ENCODE measurements around the gene KCNJ15.

KCNJ15 gene

GRCh38 chr21:38311765-38312164 is 55.0 kb downstream of the KCNJ15 start:
- Histone ChIP-seq H3K4me1 (ENCODE audit: control insufficient read depth, insufficient read depth, low read length) (peaks cover 9% of the 10 kb centered on the region; the same call in 1 of the 2 replicates), H3K27me3 (ENCODE audit: control insufficient read depth, insufficient read depth, low read length) (no peaks in the 10 kb centered on the region), H3K9me3 (ENCODE audit: control insufficient read depth, insufficient read depth, low read length) (no peaks in the 10 kb centered on the region), H3K4me3 (ENCODE audit: low read depth, low read length) (no peak overlapping the region), H3K27ac (ENCODE audit: low read depth, low read length) (no peak overlapping the region), H3K36me3 (ENCODE audit: control insufficient read depth, insufficient read depth, low read length) (no peaks in the 10 kb centered on the region), H3K9ac (ENCODE audit: low read depth, low read length) (no peak overlapping the region)

DNA sequence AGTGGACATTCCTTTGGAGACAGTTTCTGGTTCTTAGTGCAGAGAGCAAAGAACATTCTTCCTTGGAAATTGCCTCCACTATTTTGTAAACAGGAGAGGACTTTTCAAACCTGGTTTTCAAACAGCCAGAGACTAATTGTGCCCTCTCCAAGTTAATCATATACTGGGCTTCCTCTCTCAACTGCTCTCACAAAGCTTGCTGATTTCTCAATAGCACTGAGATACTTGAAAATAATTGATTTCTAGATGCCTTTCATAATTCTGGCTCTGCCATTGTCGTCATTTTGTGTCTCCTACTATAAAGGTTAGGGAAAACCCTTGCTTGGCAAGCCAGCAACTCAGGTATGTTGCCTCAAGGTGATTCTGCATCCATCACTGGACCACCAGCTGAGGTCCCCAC is 56.0 kb downstream of the KCNJ15 start:
- H3K4me1 ChIP-seq (ENCODE audit: control insufficient read depth, insufficient read depth, low read length) = peaks cover 9% of the 10 kb centered on the region; the same call in 1 of the 2 replicates
- H3K9ac ChIP-seq (ENCODE audit: low read depth, low read length) = no peak overlapping the region
- H3K27me3 ChIP-seq (ENCODE audit: control insufficient read depth, insufficient read depth, low read length) = no peaks in the 10 kb centered on the region
- H3K9me3 ChIP-seq (ENCODE audit: control insufficient read depth, insufficient read depth, low read length) = no peaks in the 10 kb centered on the region
- H3K27ac ChIP-seq (ENCODE audit: low read depth, low read length) = no peak overlapping the region
- no peaks in the 10 kb centered on the region for H3K36me3 ChIP-seq (ENCODE audit: control insufficient read depth, insufficient read depth, low read length)
- H3K4me3 ChIP-seq (ENCODE audit: low read depth, low read length) = no peak overlapping the region

GRCh38 chr21:38314558-38314957 is 57.8 kb downstream of the KCNJ15 start:
- Histone ChIP-seq H3K4me1 (ENCODE audit: control insufficient read depth, insufficient read depth, low read length) (peaks cover 9% of the 10 kb centered on the region; the same call in 1 of the 2 replicates), H3K9me3 (ENCODE audit: control insufficient read depth, insufficient read depth, low read length) (no peaks in the 10 kb centered on the region), H3K4me3 (ENCODE audit: low read depth, low read length) (no peak overlapping the region), H3K36me3 (ENCODE audit: control insufficient read depth, insufficient read depth, low read length) (no peaks in the 10 kb centered on the region), H3K27me3 (ENCODE audit: control insufficient read depth, insufficient read depth, low read length) (no peaks in the 10 kb centered on the region), H3K9ac (ENCODE audit: low read depth, low read length) (no peak overlapping the region), H3K27ac (ENCODE audit: low read depth, low read length) (no peak overlapping the region)

GRCh38 chr21:38315122-38315521 is 58.3 kb downstream of the KCNJ15 start:
- H3K27me3 ChIP-seq (ENCODE audit: control insufficient read depth, insufficient read depth, low read length) = no peaks in the 10 kb centered on the region
- no peaks in the 10 kb centered on the region for H3K9me3 ChIP-seq (ENCODE audit: control insufficient read depth, insufficient read depth, low read length)
- H3K4me1 ChIP-seq (ENCODE audit: control insufficient read depth, insufficient read depth, low read length) = peaks cover 9% of the 10 kb centered on the region; the same call in 1 of the 2 replicates
- no peak overlapping the region for H3K27ac ChIP-seq (ENCODE audit: low read depth, low read length)
- H3K9ac ChIP-seq (ENCODE audit: low read depth, low read length) = no peak overlapping the region
- no peak overlapping the region for H3K4me3 ChIP-seq (ENCODE audit: low read depth, low read length)
- no peaks in the 10 kb centered on the region for H3K36me3 ChIP-seq (ENCODE audit: control insufficient read depth, insufficient read depth, low read length)

GRCh38 chr21:38319781-38320180 is 63.0 kb downstream of the KCNJ15 start:
- no peaks in the 10 kb centered on the region for H3K9me3 ChIP-seq (ENCODE audit: control insufficient read depth, insufficient read depth, low read length)
- H3K9ac ChIP-seq (ENCODE audit: low read depth, low read length) = no peak overlapping the region
- no peak overlapping the region for H3K4me3 ChIP-seq (ENCODE audit: low read depth, low read length)
- no peak overlapping the region for H3K27ac ChIP-seq (ENCODE audit: low read depth, low read length)
- H3K4me1 ChIP-seq (ENCODE audit: control insufficient read depth, insufficient read depth, low read length) = peaks cover 13% of the 10 kb centered on the region
- no peaks in the 10 kb centered on the region for H3K36me3 ChIP-seq (ENCODE audit: control insufficient read depth, insufficient read depth, low read length)
- H3K27me3 ChIP-seq (ENCODE audit: control insufficient read depth, insufficient read depth, low read length) = no peaks in the 10 kb centered on the region

- Histone ChIP-seq H3K36me3 (ENCODE audit: control insufficient read depth, insufficient read depth, low read length) (no peaks in the 10 kb centered on the region), H3K4me1 (ENCODE audit: control insufficient read depth, insufficient read depth, low read length) (peaks cover 24% of the 10 kb centered on the region), H3K27ac (ENCODE audit: low read depth, low read length) (no peak overlapping the region), H3K9me3 (ENCODE audit: control insufficient read depth, insufficient read depth, low read length) (no peaks in the 10 kb centered on the region), H3K27me3 (ENCODE audit: control insufficient read depth, insufficient read depth, low read length) (no peaks in the 10 kb centered on the region), H3K9ac (ENCODE audit: low read depth, low read length) (no peak overlapping the region), H3K4me3 (ENCODE audit: low read depth, low read length) (no peak overlapping the region)
Measured at GRCh38 chr21:38321568-38321967, 64.8 kb downstream of the KCNJ15 start.

DNA sequence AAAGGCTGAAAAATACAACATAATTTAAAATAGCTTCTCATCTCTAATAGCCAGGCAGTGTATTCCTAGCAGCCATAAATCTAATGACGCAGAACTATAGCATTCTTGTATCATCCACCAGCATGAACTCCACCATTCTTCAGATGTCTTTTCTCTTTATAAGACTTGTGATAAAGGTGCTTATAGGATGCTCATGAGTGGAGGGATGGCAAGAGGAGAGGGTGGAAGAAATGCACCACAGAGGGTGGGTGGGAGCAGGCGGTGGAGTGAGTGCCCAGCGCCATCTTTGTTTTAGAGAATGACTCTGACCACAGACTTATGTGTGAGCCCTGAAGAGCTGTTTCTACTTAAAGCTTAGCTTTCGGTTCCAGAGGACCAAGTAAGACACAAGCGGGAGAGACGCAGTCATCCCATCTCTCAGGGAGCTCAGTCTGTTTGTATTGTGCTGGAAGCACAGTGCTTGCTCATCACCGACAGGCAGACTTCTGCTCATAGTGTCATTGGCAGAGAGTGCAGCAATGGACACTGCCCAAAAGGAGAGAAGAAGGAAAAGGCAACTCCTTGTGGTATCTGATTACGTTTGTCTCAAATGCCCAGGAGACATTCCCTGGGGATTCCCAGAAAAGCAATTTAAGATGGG is 65.6 kb downstream of the KCNJ15 start:
- no peak overlapping the region for H3K27ac ChIP-seq (ENCODE audit: low read depth, low read length)
- H3K9me3 ChIP-seq (ENCODE audit: control insufficient read depth, insufficient read depth, low read length) = no peaks in the 10 kb centered on the region
- no peaks in the 10 kb centered on the region for H3K36me3 ChIP-seq (ENCODE audit: control insufficient read depth, insufficient read depth, low read length)
- no peak overlapping the region for H3K4me3 ChIP-seq (ENCODE audit: low read depth, low read length)
- H3K9ac ChIP-seq (ENCODE audit: low read depth, low read length) = no peak overlapping the region
- no peaks in the 10 kb centered on the region for H3K27me3 ChIP-seq (ENCODE audit: control insufficient read depth, insufficient read depth, low read length)
- H3K4me1 ChIP-seq (ENCODE audit: control insufficient read depth, insufficient read depth, low read length) = peaks cover 24% of the 10 kb centered on the region

DNA sequence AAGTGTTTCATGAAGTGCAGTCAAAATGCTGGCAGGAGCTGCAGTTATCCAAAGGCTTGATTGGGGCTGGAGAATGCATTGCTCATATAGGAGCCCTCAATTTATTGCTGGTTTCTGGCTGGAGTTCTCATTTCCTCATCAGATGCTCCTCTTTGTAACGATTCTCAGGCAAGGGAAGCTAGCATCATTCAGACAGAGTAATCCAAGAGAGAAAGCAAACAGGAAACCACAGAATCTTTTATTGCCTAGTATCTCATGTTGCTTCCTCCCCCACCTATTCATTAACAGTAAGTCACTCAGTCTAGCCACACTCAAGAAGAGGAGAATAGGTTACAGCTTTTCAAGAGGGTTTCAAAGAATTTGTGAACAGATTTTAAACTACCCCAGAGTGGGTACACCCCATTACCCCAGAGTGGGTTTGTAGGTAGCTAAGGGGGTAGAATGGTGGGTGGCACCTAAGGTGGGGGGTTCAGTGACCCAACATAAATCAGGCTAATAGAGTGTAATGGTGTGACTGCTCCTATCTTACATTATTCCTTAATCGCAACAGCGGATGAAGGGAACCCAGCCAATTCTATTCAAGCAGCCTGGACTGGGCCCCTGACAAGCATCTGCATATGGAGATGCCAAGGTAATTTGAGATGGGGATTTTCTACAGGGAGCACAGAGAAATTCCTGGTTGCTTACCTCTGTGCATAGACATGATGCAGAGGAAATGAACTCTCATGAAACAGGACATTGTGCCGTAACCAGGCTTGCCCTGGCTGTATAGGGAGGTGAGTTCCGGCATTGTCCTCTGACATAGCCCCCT is 67.1 kb downstream of the KCNJ15 start:
- no peaks in the 10 kb centered on the region for H3K36me3 ChIP-seq (ENCODE audit: control insufficient read depth, insufficient read depth, low read length)
- H3K9ac ChIP-seq (ENCODE audit: low read depth, low read length) = no peak overlapping the region
- H3K4me1 ChIP-seq (ENCODE audit: control insufficient read depth, insufficient read depth, low read length) = peaks cover 24% of the 10 kb centered on the region
- H3K4me3 ChIP-seq (ENCODE audit: low read depth, low read length) = no peak overlapping the region
- no peaks in the 10 kb centered on the region for H3K27me3 ChIP-seq (ENCODE audit: control insufficient read depth, insufficient read depth, low read length)
- H3K27ac ChIP-seq (ENCODE audit: low read depth, low read length) = peak overlapping the region; percentile 54
- no peaks in the 10 kb centered on the region for H3K9me3 ChIP-seq (ENCODE audit: control insufficient read depth, insufficient read depth, low read length)

GRCh38 chr21:38325216-38325615 is 68.4 kb downstream of the KCNJ15 start:
- no peaks in the 10 kb centered on the region for H3K27me3 ChIP-seq (ENCODE audit: control insufficient read depth, insufficient read depth, low read length)
- no peaks in the 10 kb centered on the region for H3K36me3 ChIP-seq (ENCODE audit: control insufficient read depth, insufficient read depth, low read length)
- peaks cover 24% of the 10 kb centered on the region for H3K4me1 ChIP-seq (ENCODE audit: control insufficient read depth, insufficient read depth, low read length)
- no peak overlapping the region for H3K27ac ChIP-seq (ENCODE audit: low read depth, low read length)
- H3K9me3 ChIP-seq (ENCODE audit: control insufficient read depth, insufficient read depth, low read length) = no peaks in the 10 kb centered on the region
- H3K9ac ChIP-seq (ENCODE audit: low read depth, low read length) = no peak overlapping the region
- no peak overlapping the region for H3K4me3 ChIP-seq (ENCODE audit: low read depth, low read length)

DNA sequence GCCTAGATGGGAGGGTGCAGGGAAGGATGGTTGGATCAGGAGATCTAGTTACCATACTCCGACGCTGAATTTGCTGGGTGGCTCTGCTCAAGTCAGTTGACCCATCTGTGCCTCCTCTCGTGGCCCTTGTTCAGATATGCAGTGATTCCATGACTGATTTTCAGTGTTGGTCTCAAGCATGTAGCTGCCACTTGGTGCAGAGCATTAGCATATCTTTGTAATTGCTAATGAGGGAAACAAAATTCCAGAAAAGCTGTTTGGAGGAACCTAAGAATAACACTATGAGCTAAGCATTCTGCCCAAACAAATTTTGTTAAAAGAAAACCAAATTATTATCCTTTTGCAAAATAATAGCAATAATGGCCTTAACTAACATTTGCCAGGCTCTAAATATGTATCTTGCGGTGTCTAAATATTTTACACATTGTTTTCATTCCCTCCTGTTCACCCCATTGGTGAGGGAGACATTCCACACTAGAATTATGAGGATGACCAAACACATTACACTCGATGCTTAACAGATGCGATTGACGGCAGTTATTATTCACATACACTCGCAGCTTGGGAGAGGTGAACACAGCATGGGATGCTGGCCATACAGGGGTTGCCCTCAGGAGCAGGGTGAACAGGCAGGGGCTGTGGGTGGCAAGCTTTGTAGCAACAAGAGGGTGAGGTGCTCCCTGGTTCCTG is 69.1 kb downstream of the KCNJ15 start:
- H3K27ac ChIP-seq (ENCODE audit: low read depth, low read length) = no peak overlapping the region
- no peaks in the 10 kb centered on the region for H3K27me3 ChIP-seq (ENCODE audit: control insufficient read depth, insufficient read depth, low read length)
- no peak overlapping the region for H3K4me3 ChIP-seq (ENCODE audit: low read depth, low read length)
- no peaks in the 10 kb centered on the region for H3K36me3 ChIP-seq (ENCODE audit: control insufficient read depth, insufficient read depth, low read length)
- no peak overlapping the region for H3K9ac ChIP-seq (ENCODE audit: low read depth, low read length)
- H3K4me1 ChIP-seq (ENCODE audit: control insufficient read depth, insufficient read depth, low read length) = peaks cover 24% of the 10 kb centered on the region
- no peaks in the 10 kb centered on the region for H3K9me3 ChIP-seq (ENCODE audit: control insufficient read depth, insufficient read depth, low read length)

DNA sequence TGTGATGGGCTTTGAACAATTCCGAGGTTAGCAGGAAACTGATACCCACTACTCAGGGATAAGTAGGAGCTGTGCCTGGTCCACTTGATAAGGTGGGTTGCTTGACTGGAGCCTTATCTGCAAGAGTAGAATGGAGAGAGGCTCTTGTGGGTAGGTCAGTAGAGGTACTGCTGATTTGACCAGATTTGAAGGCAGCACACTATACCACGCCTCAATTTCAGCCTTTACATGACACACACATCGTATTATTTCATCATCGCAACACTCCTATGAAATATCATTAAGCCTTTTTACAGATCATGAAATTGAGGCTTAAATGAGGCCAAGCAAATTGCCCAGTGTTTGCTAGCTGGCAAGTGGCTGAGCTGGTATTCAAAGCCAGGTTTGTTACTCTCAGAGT is 69.6 kb downstream of the KCNJ15 start:
- H3K27me3 ChIP-seq (ENCODE audit: control insufficient read depth, insufficient read depth, low read length) = no peaks in the 10 kb centered on the region
- H3K4me3 ChIP-seq (ENCODE audit: low read depth, low read length) = no peak overlapping the region
- H3K4me1 ChIP-seq (ENCODE audit: control insufficient read depth, insufficient read depth, low read length) = peaks cover 24% of the 10 kb centered on the region
- H3K27ac ChIP-seq (ENCODE audit: low read depth, low read length) = no peak overlapping the region
- H3K9ac ChIP-seq (ENCODE audit: low read depth, low read length) = no peak overlapping the region
- no peaks in the 10 kb centered on the region for H3K36me3 ChIP-seq (ENCODE audit: control insufficient read depth, insufficient read depth, low read length)
- H3K9me3 ChIP-seq (ENCODE audit: control insufficient read depth, insufficient read depth, low read length) = no peaks in the 10 kb centered on the region
